Measurements from ENCODE around the gene GSTO2. TPM values are rescaled to one million over a fixed set of nuclear protein-coding genes. Genes with fewer than 3 reads are reported as not detected.
A peak's percentile ranks its signal among the peaks of the same experiment; 100 is the strongest.

Gene GSTO2
- total RNA-seq, 1 donor from 2014 or later = 1.2 TPM

DNA sequence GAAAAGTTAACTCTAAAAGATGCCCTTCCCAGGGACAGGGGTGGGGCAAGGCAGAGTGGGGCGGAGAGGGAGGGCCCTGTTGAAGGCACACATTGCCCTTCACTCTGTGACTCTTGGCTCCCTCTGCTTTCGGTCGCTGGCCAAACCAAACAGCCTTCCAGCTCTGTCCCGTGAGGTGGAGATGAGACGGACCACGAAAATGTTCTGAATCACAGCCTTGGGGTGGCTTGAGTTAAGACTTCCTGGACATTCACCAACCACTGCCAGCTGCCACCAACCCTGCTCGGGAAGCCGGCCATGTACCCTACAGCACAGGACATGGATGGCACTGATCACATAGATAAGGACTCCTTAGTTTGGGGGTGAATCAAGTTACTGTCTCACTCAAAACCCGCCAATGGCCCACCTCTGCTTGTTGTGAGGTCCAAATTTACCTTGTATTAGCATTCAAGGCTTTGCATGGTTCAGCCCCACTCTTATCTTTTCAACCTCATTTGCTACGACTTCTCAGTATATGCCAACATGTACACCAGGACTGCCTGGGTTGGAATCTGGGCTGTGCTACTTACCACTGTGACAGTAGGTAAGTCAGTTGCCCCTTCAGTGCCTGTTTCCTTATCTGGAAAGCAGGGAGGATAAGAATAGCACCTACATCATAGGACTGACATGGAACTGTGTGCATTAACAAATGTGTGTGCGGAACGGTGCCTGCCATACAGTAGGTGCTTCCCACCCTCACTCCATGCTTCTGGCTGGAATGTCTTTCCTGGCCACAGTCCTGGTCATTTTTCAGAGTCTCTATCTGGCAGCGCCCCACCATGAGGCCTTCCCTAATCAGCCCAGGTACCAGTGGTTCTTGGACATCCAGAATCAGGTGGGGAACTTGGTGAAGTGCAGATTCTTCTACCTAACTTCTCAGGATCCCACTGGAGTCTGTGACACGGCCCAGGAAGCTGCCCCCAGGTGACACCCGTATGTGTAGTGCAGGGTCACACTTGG lies 41.3 kb downstream of the GSTO2 start:
- peaks cover 29% of the 10 kb centered on the region for H3K36me3 ChIP-seq (ENCODE audit: insufficient read depth, low read length)
- H2AFZ ChIP-seq (ENCODE audit: low read depth, low read length) = no peak overlapping the region
- H3K27ac ChIP-seq (ENCODE audit: low read depth, low read length) = peak overlapping the region; percentile 48
- TF ChIP-seq, protein P1, sequence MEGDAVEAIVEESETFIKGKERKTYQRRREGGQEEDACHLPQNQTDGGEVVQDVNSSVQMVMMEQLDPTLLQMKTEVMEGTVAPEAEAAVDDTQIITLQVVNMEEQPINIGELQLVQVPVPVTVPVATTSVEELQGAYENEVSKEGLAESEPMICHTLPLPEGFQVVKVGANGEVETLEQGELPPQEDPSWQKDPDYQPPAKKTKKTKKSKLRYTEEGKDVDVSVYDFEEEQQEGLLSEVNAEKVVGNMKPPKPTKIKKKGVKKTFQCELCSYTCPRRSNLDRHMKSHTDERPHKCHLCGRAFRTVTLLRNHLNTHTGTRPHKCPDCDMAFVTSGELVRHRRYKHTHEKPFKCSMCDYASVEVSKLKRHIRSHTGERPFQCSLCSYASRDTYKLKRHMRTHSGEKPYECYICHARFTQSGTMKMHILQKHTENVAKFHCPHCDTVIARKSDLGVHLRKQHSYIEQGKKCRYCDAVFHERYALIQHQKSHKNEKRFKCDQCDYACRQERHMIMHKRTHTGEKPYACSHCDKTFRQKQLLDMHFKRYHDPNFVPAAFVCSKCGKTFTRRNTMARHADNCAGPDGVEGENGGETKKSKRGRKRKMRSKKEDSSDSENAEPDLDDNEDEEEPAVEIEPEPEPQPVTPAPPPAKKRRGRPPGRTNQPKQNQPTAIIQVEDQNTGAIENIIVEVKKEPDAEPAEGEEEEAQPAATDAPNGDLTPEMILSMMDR (IDR thresholded peaks at IDR 0.05; ENCODE audit: insufficient read depth, low read depth, low read length) = no peak
- TF ChIP-seq EZH2 (IDR thresholded peaks at IDR 0.05; ENCODE audit: insufficient read depth, low read length) = no peak
- FAIRE-seq = peak; percentile 82
- H3K9ac ChIP-seq (ENCODE audit: low read length) = peak overlapping the region; percentile 15
- H3K4me1 Mint-ChIP-seq (ENCODE audit: low read depth, unreplicated experiment) = peaks cover 12% of the 10 kb centered on the region
- H3K79me2 ChIP-seq (ENCODE audit: insufficient read depth, low read length) = peaks cover 63% of the 10 kb centered on the region
- no peaks in the 10 kb centered on the region for H3K27me3 ChIP-seq (ENCODE audit: insufficient read depth, low read length)
- peak; percentile 81 for DNase-seq (ENCODE audit: low read depth)
- no peak overlapping the region for H3K4me3 Mint-ChIP-seq (ENCODE audit: unreplicated experiment)
- H3K9me3 Mint-ChIP-seq (ENCODE audit: unreplicated experiment) = no peaks in the 10 kb centered on the region
- peak overlapping the region; percentile 43 for H3K4me2 ChIP-seq (ENCODE audit: low read length)
- H3K9me3 ChIP-seq (ENCODE audit: insufficient read depth, low read depth, low read length) = no peaks in the 10 kb centered on the region
- no peak overlapping the region for H3K27ac Mint-ChIP-seq (ENCODE audit: unreplicated experiment)
- peaks cover 24% of the 10 kb centered on the region for H3K4me1 ChIP-seq (ENCODE audit: insufficient read depth, low read length)
- H3K4me3 ChIP-seq (ENCODE audit: insufficient read depth, low read depth, low read length) = no peak overlapping the region
- no peaks in the 10 kb centered on the region for H3K27me3 Mint-ChIP-seq (ENCODE audit: low read depth, unreplicated experiment)
- peaks cover 57% of the 10 kb centered on the region for H4K20me1 ChIP-seq (ENCODE audit: insufficient read depth, low read length)
- peaks cover 18% of the 10 kb centered on the region for H3K36me3 Mint-ChIP-seq (ENCODE audit: low read depth, unreplicated experiment)

DNA sequence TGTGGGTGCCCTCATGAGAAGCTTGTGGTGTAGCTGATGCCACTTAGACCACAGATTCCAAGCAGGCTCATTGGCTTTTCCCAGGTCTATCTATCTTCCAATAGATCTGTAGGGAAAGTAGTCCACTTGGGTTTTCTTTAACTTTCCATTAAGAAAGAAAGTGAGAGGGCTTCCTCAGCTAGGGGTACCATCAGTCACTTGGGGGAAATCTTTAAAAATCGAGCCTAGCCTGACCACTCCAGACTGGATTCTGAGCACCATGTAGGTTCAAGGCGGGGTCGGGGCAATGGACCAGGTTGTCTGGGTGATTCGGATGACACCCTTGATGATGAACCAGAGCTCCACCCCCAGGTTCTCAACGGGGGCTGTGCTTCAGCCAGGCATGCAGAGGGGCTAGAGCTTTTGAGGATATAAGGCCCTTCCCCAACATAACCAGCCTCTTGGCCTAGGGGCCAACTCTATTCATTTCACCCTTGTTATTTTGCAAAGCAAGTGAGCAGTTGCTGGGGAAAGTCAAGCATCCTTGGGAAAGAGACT lies 42.3 kb downstream of the GSTO2 start:
- H3K4me2 ChIP-seq (ENCODE audit: low read length) = no peak overlapping the region
- Mint-ChIP-seq H3K4me1 (ENCODE audit: low read depth, unreplicated experiment) (peaks cover 12% of the 10 kb centered on the region), H3K27ac (ENCODE audit: unreplicated experiment) (no peak overlapping the region), H3K36me3 (ENCODE audit: low read depth, unreplicated experiment) (peaks cover 18% of the 10 kb centered on the region), H3K9me3 (ENCODE audit: unreplicated experiment) (no peaks in the 10 kb centered on the region), H3K27me3 (ENCODE audit: low read depth, unreplicated experiment) (no peaks in the 10 kb centered on the region), H3K4me3 (ENCODE audit: unreplicated experiment) (no peak overlapping the region)
- H3K4me1 ChIP-seq (ENCODE audit: insufficient read depth, low read length) = peaks cover 22% of the 10 kb centered on the region
- FAIRE-seq = no peak
- H3K27me3 ChIP-seq (ENCODE audit: insufficient read depth, low read length) = no peaks in the 10 kb centered on the region
- H2AFZ ChIP-seq (ENCODE audit: low read depth, low read length) = no peak overlapping the region
- peaks cover 66% of the 10 kb centered on the region for H4K20me1 ChIP-seq (ENCODE audit: insufficient read depth, low read length)
- no peak overlapping the region for H3K4me3 ChIP-seq (ENCODE audit: insufficient read depth, low read depth, low read length)
- H3K36me3 ChIP-seq (ENCODE audit: insufficient read depth, low read length) = peaks cover 29% of the 10 kb centered on the region
- H3K79me2 ChIP-seq (ENCODE audit: insufficient read depth, low read length) = peaks cover 73% of the 10 kb centered on the region
- H3K27ac ChIP-seq (ENCODE audit: low read depth, low read length) = no peak overlapping the region
- no peaks in the 10 kb centered on the region for H3K9me3 ChIP-seq (ENCODE audit: insufficient read depth, low read depth, low read length)
- no peak for DNase-seq (ENCODE audit: low read depth)
- no peak overlapping the region for H3K9ac ChIP-seq (ENCODE audit: low read length)
- TF ChIP-seq EZH2 (IDR thresholded peaks at IDR 0.05; ENCODE audit: insufficient read depth, low read length) = no peak
- TF ChIP-seq, protein P1 (IDR thresholded peaks at IDR 0.05; ENCODE audit: insufficient read depth, low read depth, low read length) = no peak
